ENCODE data around the gene AKR1C2.
"Not testable (repeated sequence)": the region's sequence is repeated elsewhere in the genome, so short reads cannot be mapped to it uniquely, and the experiment has no call there.

Gene AKR1C2

DNA sequence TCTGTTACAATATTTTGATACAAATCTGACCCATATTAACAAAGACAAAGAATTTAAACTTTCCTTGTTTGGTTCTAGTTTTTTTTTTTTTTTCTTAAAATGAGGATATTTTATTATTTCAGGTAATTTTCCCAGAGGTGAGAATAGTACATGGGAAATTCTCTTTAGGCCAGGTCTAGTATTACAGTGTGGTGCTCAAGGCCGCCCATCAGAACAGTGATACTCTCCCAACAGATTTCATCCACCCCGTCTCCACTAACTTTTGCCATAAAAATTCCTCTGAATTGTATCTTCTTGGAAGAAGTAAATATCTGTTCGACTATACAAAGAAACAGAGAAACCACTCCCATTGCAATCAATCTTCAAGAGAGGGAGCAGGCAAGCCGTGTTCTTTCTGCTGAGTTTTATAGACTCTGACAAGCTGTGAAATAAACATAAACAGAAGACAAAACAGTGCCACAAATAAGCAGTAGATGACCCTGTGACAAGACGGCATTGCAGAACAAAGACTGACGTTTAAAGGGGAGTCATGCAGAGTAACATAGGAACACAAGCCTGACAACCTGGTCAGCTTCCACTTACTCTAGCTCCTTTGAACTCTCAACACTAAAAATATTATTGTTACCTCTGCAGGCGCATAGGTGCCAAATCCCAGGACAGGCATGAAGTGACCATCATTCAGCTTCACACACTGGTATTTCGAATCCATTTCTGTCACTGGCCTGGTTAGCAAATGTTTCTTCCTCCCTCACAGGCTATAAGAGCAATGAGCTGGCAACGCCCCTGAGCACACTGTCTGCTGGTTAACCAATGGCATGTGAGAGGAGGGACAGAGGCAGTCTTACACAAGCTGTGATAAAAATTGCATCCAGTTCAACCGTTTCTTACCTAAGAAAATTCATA is at the start of gene AKR1C2:
Gene AKR1C2, minus strand, starts transcription at position 731 of the 903 bp plus-strand sequence. Its CDS starts 22 bp downstream, at position 709.
- not testable (repeated sequence) for H3K27ac ChIP-seq (ENCODE audit: low read depth, low read length); H3K9ac ChIP-seq (ENCODE audit: low read depth, low read length)

DNA sequence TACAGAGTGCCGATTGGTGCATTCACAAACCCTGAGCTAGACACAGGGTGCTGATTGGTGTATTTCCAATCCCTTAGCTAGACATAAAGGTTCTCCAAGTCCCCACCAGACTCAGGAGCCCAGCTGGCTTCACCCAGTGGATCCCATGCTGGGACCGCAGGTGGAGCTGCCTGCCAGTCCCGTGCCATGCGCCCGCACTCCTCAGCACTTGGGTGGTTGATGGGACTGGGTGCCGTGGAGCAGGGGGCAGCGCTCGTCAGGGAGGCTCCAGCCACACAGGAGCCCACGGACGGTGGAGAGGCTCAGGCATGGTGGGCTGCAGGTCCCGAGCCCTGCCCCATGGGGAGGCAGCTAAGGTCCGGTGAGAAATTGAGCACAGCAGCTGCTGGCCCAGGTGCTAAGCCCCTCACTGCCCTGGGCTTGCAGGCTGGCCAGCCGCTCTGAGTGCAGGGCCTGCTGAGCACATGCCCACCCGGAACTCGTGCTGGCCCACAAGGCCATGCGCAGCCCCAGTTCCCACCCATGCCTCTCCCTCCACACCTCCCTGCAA is 49.4 kb upstream of the AKR1C2 start:
- H3K27ac ChIP-seq (ENCODE audit: low read depth, low read length); H3K27me3 ChIP-seq (ENCODE audit: control insufficient read depth, insufficient read depth, low read length); H3K9ac ChIP-seq (ENCODE audit: low read depth, low read length); H3K36me3 ChIP-seq (ENCODE audit: control insufficient read depth, insufficient read depth, low read length); H3K4me1 ChIP-seq (ENCODE audit: control insufficient read depth, insufficient read depth, low read length); H3K4me3 ChIP-seq (ENCODE audit: low read depth, low read length); H3K9me3 ChIP-seq (ENCODE audit: control insufficient read depth, insufficient read depth, low read length): not testable (repeated sequence)

More for the DNA sequence above, at the start of gene AKR1C2:
- H3K4me1 ChIP-seq (ENCODE audit: control insufficient read depth, insufficient read depth, low read length); H3K36me3 ChIP-seq (ENCODE audit: control insufficient read depth, insufficient read depth, low read length); H3K4me3 ChIP-seq (ENCODE audit: low read depth, low read length); H3K9me3 ChIP-seq (ENCODE audit: control insufficient read depth, insufficient read depth, low read length); H3K27me3 ChIP-seq (ENCODE audit: control insufficient read depth, insufficient read depth, low read length): not testable (repeated sequence)

DNA sequence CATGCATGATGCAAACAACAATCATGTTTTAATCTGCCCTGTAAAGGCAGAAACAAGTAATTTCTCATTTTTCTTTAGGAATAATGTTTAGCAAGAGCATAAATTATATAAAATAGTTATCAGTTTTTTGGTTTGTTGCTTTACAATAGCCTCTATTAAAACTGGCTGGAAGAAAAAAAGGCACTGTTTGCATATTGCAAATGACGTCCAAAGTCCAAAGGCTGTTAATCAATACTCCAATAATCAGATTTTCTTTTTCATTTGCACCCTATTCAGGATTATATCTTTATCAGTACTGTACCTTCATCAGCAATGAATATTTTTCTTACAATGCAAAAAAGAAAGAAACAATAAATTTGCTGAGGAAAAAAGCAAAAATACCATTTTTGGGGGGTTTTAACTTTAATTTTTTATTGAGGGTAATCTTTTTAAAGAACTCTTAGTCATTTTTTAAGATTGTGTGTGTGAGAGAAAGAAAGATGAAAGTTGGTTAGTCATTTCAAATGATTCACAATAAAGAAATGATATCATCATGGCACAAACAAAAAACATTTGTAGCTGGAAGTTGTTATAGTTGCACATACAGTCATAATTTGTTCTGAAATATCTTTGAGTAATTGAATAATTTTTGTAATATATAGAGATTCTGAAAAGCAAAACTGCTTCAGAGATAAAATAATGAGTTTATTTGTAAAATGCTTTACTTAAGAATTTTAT is 44.4 kb upstream of the AKR1C2 start:
- no peak overlapping the region for H3K27ac ChIP-seq (ENCODE audit: low read depth, low read length)
- H3K4me3 ChIP-seq (ENCODE audit: low read depth, low read length) = no peak overlapping the region
- H3K4me1 ChIP-seq (ENCODE audit: control insufficient read depth, insufficient read depth, low read length) = no peaks in the 10 kb centered on the region
- H3K36me3 ChIP-seq (ENCODE audit: control insufficient read depth, insufficient read depth, low read length) = no peaks in the 10 kb centered on the region
- H3K27me3 ChIP-seq (ENCODE audit: control insufficient read depth, insufficient read depth, low read length) = no peaks in the 10 kb centered on the region
- H3K9ac ChIP-seq (ENCODE audit: low read depth, low read length) = no peak overlapping the region
- no peaks in the 10 kb centered on the region for H3K9me3 ChIP-seq (ENCODE audit: control insufficient read depth, insufficient read depth, low read length)

DNA sequence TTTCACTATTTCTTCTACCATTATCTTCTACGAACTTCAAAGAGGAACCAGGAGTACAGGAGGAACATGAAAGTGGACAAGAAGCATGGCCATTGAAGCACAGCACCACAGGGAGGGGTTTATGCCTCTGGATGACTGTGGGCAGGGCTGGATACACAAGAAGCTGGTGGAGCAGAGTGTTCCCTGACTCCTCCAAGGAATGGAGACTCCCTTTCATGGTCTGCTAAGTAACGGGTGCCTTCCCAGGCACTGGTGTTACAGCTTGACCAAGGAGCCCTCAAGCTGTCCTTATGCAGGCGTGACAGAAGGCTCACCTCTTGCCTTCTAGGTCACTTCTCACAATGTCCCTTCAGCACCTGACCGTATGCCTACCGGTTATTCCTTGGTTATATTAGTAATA is 43.4 kb upstream of the AKR1C2 start:
- H3K4me3 ChIP-seq (ENCODE audit: low read depth, low read length); H3K27me3 ChIP-seq (ENCODE audit: control insufficient read depth, insufficient read depth, low read length); H3K36me3 ChIP-seq (ENCODE audit: control insufficient read depth, insufficient read depth, low read length); H3K9me3 ChIP-seq (ENCODE audit: control insufficient read depth, insufficient read depth, low read length); H3K9ac ChIP-seq (ENCODE audit: low read depth, low read length); H3K4me1 ChIP-seq (ENCODE audit: control insufficient read depth, insufficient read depth, low read length); H3K27ac ChIP-seq (ENCODE audit: low read depth, low read length): not testable (repeated sequence)

DNA sequence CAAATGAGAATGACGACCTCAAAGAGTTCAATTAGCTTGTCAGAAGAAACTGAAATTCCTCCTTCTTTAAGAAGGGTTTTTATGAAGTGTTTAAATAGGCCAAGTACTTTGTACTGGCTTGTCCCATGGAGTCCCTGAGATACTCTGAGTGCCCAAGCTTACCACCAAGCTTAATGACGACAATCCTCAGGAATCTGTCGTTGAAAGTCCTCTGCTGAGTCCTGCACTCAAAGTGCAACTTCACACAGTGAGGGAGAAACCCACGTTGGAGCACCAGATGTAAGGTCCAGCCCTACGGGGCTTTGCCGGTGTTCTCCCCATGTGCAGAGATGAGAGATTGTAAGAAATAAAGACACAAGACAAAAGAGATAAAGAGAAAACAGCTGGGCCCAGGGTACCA is 42.8 kb upstream of the AKR1C2 start:
- H3K9me3 ChIP-seq (ENCODE audit: control insufficient read depth, insufficient read depth, low read length) = no peaks in the 10 kb centered on the region
- no peaks in the 10 kb centered on the region for H3K4me1 ChIP-seq (ENCODE audit: control insufficient read depth, insufficient read depth, low read length)
- no peak overlapping the region for H3K9ac ChIP-seq (ENCODE audit: low read depth, low read length)
- no peak overlapping the region for H3K27ac ChIP-seq (ENCODE audit: low read depth, low read length)
- no peak overlapping the region for H3K4me3 ChIP-seq (ENCODE audit: low read depth, low read length)
- H3K36me3 ChIP-seq (ENCODE audit: control insufficient read depth, insufficient read depth, low read length) = no peaks in the 10 kb centered on the region
- H3K27me3 ChIP-seq (ENCODE audit: control insufficient read depth, insufficient read depth, low read length) = no peaks in the 10 kb centered on the region

DNA sequence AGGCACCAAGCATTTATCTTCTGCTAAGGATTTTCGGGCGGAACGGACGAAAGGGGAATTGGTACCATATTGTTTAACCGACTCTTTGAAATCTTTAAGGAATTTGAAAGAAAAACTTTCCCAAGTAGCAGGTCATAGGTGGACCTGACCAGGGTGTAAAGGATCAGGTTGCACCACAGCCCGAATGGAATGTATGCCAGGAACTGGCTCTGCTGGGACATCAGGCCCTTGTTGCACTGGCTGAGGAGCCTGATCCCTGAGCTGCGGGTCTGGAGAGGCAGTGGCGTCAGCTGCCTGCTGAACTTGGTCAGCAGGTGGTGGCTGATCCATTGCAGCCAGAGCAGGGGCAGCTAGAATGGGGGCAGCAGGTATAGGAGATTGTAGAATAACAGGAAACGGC is 41.4 kb upstream of the AKR1C2 start:
- no peaks in the 10 kb centered on the region for H3K27me3 ChIP-seq (ENCODE audit: control insufficient read depth, insufficient read depth, low read length)
- H3K4me1 ChIP-seq (ENCODE audit: control insufficient read depth, insufficient read depth, low read length) = no peaks in the 10 kb centered on the region
- no peaks in the 10 kb centered on the region; the same call in 1 of the 2 replicates for H3K9me3 ChIP-seq (ENCODE audit: control insufficient read depth, insufficient read depth, low read length)
- no peak overlapping the region for H3K4me3 ChIP-seq (ENCODE audit: low read depth, low read length)
- no peak overlapping the region for H3K9ac ChIP-seq (ENCODE audit: low read depth, low read length)
- no peaks in the 10 kb centered on the region for H3K36me3 ChIP-seq (ENCODE audit: control insufficient read depth, insufficient read depth, low read length)
- H3K27ac ChIP-seq (ENCODE audit: low read depth, low read length) = no peak overlapping the region

DNA sequence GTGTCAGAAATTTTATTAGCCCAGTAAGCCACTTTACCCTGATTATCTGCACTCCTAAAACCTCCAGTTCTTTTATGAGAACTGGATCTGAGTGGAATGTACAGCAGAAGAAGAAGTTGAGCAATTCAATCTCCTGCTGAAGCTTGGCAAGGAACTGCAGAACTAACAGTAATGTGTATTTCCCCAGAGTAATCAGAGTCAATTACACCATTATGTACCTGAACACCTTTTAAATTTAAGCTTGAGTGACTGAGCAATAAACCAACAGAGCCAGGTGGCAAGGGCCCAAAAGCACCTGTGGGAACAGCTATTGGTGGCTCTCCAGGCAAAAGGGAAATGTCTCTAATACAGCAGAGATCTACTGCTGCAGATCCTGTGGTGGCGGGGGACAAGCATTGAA is 40.1 kb upstream of the AKR1C2 start:
- H3K36me3 ChIP-seq (ENCODE audit: control insufficient read depth, insufficient read depth, low read length) = no peaks in the 10 kb centered on the region
- H3K9ac ChIP-seq (ENCODE audit: low read depth, low read length) = no peak overlapping the region
- H3K4me3 ChIP-seq (ENCODE audit: low read depth, low read length) = no peak overlapping the region
- H3K27ac ChIP-seq (ENCODE audit: low read depth, low read length) = no peak overlapping the region
- H3K27me3 ChIP-seq (ENCODE audit: control insufficient read depth, insufficient read depth, low read length) = no peaks in the 10 kb centered on the region
- no peaks in the 10 kb centered on the region for H3K4me1 ChIP-seq (ENCODE audit: control insufficient read depth, insufficient read depth, low read length)
- no peaks in the 10 kb centered on the region; the same call in 1 of the 2 replicates for H3K9me3 ChIP-seq (ENCODE audit: control insufficient read depth, insufficient read depth, low read length)

DNA sequence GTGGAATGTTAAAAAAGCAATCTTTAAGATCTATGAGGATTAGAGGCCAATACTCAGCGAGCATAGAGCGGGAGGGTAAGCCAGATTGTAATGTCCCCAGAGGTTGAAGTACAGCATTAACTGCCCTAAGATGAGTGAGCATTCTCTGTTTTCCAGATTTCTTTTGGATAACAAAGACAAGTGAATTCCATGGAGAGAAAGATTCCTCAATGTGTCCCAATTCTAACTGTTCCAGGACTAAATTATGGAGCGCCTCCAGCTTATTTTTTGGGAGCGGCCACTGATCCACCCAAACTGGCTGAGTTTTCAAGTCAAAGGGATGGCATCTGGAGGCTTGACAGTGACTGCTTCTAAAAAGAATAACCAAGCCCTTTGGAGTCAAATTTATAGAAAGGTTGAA is 39.3 kb upstream of the AKR1C2 start:
- Histone ChIP-seq H3K4me1 (ENCODE audit: control insufficient read depth, insufficient read depth, low read length) (no peaks in the 10 kb centered on the region), H3K9me3 (ENCODE audit: control insufficient read depth, insufficient read depth, low read length) (no peaks in the 10 kb centered on the region; the same call in 1 of the 2 replicates), H3K36me3 (ENCODE audit: control insufficient read depth, insufficient read depth, low read length) (no peaks in the 10 kb centered on the region), H3K9ac (ENCODE audit: low read depth, low read length) (no peak overlapping the region), H3K4me3 (ENCODE audit: low read depth, low read length) (no peak overlapping the region), H3K27me3 (ENCODE audit: control insufficient read depth, insufficient read depth, low read length) (no peaks in the 10 kb centered on the region), H3K27ac (ENCODE audit: low read depth, low read length) (no peak overlapping the region)

DNA sequence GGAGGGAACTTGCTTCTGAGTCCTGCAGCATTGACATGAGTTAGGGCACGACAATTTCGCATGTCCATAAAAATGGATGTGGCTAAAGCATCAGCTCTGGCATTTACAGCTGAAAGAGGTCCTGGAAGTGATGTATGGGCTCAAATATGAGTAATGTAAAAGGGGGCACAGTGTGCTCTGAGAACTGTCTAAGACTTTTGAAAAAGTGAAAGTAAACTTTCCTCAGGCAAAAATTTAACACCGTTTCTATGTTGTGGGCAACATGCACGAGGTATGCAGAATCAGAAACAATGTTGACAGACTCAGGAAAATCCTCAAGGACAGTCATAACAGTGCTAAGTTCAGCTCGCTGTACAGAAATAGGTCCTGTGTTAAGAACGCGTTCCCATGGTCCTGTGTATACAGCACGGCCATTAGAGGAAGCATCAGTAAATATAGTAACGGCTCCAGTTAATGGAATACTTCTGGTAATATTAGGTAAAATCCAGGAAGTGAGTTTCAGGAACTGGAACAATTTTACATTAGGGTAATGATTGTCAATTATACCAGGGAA is 37.9 kb upstream of the AKR1C2 start:
- Histone ChIP-seq H3K9me3 (ENCODE audit: control insufficient read depth, insufficient read depth, low read length) (no peaks in the 10 kb centered on the region; the same call in 1 of the 2 replicates), H3K27me3 (ENCODE audit: control insufficient read depth, insufficient read depth, low read length) (no peaks in the 10 kb centered on the region), H3K9ac (ENCODE audit: low read depth, low read length) (no peak overlapping the region)

DNA sequence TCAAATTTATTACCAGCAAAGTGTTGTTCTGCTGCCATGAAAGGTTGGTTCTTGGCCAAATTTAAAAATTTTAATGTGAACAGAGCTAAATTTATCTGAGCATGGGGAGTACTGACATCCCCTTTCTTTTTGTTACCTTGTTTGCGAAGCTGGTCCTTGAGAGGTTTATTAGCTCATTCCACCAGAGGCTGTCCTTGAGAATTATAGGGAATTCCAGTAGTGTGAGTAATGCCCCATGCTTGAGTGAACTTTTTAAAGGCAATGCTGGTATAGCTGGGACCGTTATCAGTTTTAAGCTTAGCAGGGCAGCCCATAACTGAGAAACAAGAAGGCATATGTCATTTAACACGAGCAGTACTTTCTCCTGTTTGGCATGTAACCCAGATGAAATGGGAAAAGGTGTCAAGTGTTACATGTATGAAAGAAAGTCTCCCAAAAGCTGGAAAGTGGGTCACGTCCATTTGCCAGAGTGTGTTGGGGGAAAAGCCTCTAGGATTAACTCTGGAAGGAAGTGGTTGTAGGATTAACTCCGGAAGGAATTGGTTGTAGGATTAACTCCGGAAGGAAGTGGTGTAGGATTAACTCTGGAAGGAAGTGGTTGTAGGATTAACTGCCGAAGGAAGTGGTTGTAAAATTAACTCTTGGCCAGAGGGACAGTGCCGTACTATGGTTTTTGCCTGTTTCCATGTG is 37.3 kb upstream of the AKR1C2 start:
- no peaks in the 10 kb centered on the region for H3K27me3 ChIP-seq (ENCODE audit: control insufficient read depth, insufficient read depth, low read length)
- no peak overlapping the region for H3K27ac ChIP-seq (ENCODE audit: low read depth, low read length)
- no peaks in the 10 kb centered on the region for H3K36me3 ChIP-seq (ENCODE audit: control insufficient read depth, insufficient read depth, low read length)
- no peak overlapping the region for H3K9ac ChIP-seq (ENCODE audit: low read depth, low read length)
- H3K4me1 ChIP-seq (ENCODE audit: control insufficient read depth, insufficient read depth, low read length) = no peaks in the 10 kb centered on the region
- no peak overlapping the region for H3K4me3 ChIP-seq (ENCODE audit: low read depth, low read length)
- no peaks in the 10 kb centered on the region; the same call in 1 of the 2 replicates for H3K9me3 ChIP-seq (ENCODE audit: control insufficient read depth, insufficient read depth, low read length)

More for the DNA sequence above, 37.9 kb upstream of the AKR1C2 start:
- no peak overlapping the region for H3K4me3 ChIP-seq (ENCODE audit: low read depth, low read length)
- no peaks in the 10 kb centered on the region for H3K36me3 ChIP-seq (ENCODE audit: control insufficient read depth, insufficient read depth, low read length)
- H3K27ac ChIP-seq (ENCODE audit: low read depth, low read length) = no peak overlapping the region
- H3K4me1 ChIP-seq (ENCODE audit: control insufficient read depth, insufficient read depth, low read length) = no peaks in the 10 kb centered on the region
